B cell (primary cell): ENCODE results near the gene BCL6B.

Source experiments
- EZH2 ChIP-seq: IDR thresholded peaks from 2 replicates; pipeline ENCODE4 v1.6.1; 2012; ENCODE audit warnings: borderline replicate concordance, low read depth, mild to moderate bottlenecking, moderate library complexity, low read length; ENCODE audit not compliant: insufficient read depth, poor library complexity, severe bottlenecking
- TF ChIP-seq, protein P1 (sequence below): fragments of 200-600 bp; IDR thresholded peaks from one replicate; pipeline ENCODE4 v1.8.0; 2022; ENCODE audit warnings: antibody characterized with exemption, mild to moderate bottlenecking

DNA sequence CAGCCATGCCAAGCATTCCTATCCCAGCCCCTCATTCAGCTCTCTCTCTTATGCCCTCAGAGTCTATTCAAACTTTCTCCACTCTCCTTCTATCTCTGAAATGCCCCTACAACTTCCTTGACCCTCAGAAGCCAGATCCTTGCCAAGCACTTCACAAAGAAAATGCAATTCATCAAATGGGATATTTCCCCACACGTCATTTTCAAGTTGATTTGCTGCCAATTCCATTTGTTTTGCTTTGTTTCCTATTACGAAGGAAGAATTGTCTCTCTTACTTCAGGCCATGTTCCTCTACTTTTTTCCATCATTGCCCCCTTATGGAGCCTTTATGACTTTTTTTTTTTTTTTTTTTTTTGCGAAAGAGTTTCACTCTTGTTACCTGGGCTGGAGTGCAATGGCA, 36.2 kb upstream of the BCL6B start:
- TF ChIP-seq, protein P1, sequence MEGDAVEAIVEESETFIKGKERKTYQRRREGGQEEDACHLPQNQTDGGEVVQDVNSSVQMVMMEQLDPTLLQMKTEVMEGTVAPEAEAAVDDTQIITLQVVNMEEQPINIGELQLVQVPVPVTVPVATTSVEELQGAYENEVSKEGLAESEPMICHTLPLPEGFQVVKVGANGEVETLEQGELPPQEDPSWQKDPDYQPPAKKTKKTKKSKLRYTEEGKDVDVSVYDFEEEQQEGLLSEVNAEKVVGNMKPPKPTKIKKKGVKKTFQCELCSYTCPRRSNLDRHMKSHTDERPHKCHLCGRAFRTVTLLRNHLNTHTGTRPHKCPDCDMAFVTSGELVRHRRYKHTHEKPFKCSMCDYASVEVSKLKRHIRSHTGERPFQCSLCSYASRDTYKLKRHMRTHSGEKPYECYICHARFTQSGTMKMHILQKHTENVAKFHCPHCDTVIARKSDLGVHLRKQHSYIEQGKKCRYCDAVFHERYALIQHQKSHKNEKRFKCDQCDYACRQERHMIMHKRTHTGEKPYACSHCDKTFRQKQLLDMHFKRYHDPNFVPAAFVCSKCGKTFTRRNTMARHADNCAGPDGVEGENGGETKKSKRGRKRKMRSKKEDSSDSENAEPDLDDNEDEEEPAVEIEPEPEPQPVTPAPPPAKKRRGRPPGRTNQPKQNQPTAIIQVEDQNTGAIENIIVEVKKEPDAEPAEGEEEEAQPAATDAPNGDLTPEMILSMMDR, result no peak
- no peak for TF ChIP-seq EZH2
